LNCAP (cell line): Measurements from ENCODE around the gene FST.

ENCODE experiments used
- TF ChIP-seq, protein P1 (sequence below): fragments of 450-650 bp; IDR thresholded peaks from 2 replicates; pipeline ENCODE4 v1.5.1; 2017; ENCODE audit warnings: mild to moderate bottlenecking

FST gene, protein sequence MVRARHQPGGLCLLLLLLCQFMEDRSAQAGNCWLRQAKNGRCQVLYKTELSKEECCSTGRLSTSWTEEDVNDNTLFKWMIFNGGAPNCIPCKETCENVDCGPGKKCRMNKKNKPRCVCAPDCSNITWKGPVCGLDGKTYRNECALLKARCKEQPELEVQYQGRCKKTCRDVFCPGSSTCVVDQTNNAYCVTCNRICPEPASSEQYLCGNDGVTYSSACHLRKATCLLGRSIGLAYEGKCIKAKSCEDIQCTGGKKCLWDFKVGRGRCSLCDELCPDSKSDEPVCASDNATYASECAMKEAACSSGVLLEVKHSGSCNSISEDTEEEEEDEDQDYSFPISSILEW

DNA sequence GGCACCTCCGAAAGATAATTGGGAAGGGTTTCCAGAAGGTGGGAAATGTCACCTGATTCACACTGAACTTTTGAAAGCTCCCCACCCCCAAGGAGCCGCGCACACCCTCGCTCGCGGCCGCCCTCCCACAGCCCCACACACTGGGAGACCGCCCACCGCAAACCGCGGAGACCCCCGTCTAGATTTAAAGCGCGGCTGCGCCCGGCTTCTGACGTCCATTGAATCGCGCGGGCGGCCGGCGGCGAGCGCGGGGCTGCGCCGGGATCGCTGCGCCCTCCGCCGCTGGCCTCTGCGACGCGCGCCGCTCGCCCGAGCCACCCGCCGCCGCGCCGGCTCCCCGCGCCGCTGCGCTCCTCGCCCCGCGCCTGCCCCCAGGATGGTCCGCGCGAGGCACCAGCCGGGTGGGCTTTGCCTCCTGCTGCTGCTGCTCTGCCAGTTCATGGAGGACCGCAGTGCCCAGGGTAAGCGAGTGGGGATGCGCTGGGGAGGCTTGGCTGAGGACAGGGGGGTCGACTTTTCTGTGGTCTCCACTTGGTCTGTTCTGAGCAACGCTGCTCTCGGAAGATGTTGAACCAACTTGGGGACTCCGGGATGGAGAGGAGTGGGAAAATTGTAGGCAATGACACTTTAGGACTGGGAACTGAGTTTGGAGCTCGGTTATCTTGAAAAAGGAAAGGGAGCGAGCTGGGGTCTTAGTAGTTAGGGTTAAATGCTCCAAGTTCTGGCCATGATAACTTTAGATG, at the start of gene FST:
FST (plus strand) TSS at position 214 of the 743 bp plus-strand sequence; CDS start at position 377, 163 bp downstream.
- TF ChIP-seq, protein P1, sequence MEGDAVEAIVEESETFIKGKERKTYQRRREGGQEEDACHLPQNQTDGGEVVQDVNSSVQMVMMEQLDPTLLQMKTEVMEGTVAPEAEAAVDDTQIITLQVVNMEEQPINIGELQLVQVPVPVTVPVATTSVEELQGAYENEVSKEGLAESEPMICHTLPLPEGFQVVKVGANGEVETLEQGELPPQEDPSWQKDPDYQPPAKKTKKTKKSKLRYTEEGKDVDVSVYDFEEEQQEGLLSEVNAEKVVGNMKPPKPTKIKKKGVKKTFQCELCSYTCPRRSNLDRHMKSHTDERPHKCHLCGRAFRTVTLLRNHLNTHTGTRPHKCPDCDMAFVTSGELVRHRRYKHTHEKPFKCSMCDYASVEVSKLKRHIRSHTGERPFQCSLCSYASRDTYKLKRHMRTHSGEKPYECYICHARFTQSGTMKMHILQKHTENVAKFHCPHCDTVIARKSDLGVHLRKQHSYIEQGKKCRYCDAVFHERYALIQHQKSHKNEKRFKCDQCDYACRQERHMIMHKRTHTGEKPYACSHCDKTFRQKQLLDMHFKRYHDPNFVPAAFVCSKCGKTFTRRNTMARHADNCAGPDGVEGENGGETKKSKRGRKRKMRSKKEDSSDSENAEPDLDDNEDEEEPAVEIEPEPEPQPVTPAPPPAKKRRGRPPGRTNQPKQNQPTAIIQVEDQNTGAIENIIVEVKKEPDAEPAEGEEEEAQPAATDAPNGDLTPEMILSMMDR = no peak

DNA sequence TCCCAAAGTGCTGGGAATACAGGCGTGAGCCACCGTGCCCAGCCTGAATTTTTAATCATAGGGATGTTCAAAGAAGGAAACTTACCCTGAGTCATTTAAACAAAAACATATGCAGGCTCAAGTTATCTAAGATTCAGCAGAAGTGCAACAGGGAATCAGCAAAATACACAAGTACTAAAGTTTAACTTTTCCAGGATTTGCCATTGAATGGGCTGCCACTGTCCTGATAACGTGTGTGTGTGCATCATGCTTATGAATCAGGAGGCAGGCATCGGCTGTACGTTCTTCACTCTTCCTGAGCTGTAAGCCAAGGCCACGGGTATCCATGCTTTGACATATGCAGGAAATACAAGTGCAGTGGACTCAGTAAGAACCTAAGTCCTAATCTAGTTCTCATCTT, 48.8 kb upstream of the FST start:
- TF ChIP-seq, protein P1 = no peak

DNA sequence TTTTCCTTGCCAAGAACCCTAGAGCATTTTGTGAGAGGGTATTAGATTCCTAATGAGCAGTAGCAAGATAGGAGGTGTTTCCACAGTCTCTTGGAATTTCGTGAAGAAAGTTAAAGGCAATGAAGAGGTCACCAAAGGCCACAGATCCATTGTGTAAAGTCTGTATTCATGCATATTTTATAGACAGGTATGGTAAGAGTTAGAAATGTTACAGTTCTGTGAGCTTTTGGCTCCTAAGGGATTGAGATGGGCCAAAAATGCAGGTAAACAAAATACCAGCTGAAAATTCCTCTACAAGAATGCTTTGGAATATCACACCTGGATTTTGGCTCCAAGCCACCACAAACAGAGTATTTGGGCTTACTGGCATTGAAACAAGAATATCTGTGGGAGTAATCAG, 47.4 kb upstream of the FST start:
- TF ChIP-seq, protein P1 = no peak

DNA sequence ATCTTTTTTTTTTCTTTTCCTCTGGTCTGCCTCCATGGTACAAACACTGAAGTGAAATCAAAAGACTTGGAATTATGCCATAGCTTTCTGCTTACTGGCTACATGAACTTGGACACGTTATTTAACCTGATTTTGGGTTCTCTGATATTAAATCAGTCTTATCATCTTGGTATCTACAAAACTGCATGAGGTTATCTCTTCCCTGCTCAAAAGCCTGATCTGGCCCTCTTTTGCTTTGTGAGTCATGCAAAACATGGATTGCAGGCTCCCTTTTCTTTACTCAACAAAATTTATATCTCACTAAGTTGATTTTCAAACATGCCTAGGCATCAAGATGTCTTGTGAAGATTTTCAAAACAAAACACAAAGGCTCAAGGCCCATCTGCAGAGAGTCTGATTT, 45.9 kb upstream of the FST start:
- TF ChIP-seq, protein P1 = no peak

DNA sequence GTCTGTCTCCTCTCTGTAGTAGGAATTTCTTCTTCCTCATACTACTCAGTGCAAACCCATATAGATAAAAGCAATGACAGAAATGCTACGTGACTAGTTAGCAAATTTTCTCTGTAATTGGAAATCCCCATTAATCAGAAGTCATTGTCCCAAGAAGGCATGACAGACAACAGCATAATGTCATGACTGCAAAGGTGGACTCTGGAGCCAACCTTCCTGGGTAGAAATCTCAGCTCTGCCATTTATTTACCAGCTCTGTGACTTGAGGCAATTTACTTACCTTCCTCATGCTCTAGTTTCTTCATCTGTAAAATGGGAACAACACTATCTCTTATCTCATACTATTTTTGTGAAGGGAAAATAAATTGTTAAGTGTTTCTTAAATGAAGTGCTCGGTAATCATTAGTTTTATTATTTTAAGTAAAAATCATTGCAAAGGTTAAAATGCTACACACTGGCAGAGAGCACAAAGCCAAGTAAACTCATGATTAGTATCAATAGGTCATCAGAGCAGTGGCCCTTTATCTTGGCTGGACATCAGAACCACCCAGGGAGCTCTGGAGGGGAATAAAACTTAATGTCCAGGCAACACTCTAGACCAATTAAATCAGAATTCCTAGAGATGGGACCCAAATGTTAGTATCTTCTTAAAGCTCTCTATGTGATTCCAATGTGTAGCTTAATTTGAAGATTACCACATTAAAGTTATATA, 43.8 kb upstream of the FST start:
- TF ChIP-seq, protein P1 = no peak

DNA sequence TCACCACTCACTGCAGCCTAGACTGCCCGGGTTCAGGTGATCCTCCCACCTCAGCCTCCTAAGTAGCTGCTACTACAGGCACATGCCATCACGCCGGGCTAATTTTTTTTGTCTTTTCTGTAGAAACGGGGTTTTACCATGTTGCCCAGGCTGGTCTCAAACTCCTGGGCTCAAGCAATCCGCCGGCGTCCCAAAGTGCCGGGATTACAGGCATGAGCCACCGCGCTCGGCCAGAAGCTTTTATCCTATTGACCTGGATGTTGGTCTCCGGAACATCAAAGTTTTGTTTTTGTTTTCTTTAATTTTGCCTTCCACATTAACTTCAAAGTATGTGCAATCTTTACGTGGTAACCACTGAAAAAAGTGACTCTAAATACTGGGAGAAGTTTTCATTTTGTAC, 42.4 kb upstream of the FST start:
- TF ChIP-seq, protein P1 = no peak
